SU-DHL-6 (cell line): ENCODE measurements around the gene PTGES3.

ENCODE experiments used
- H2AFZ ChIP-seq: fragments of 200-600 bp; sonication (generic); 2 replicates; pipeline ENCODE4 v1.6.1; 2014; ENCODE audit warnings: low read depth, mild to moderate bottlenecking, moderate library complexity, mixed read lengths, antibody characterized with exemption, low read length; ENCODE audit not compliant: severe bottlenecking
- H3F3A ChIP-seq: fragments of 200-600 bp; shearing (Covaris generic); 2 replicates; pipeline ENCODE4 v1.6.0; 2016; ENCODE audit warnings: antibody characterized with exemption, mild to moderate bottlenecking; ENCODE audit not compliant: insufficient read depth
- H3K27ac ChIP-seq: fragments of 200-600 bp; sonication (generic); 2 replicates; pipeline ENCODE4 v1.5.1; 2016; ENCODE audit warnings: low read depth, mild to moderate bottlenecking, low read length, moderate library complexity, mixed read lengths
- H3K27me3 ChIP-seq: fragments of 200-600 bp; sonication (generic), shearing (Covaris generic); 2 replicates; pipeline ENCODE4 v1.6.0; 2014; ENCODE audit warnings: mild to moderate bottlenecking, low read length
- H3K36me3 ChIP-seq: fragments of 200-600 bp; sonication (generic); 2 replicates; pipeline ENCODE4 v1.6.1; 2014; ENCODE audit warnings: mild to moderate bottlenecking, low read length, mixed read lengths
- H3K4me2 ChIP-seq: fragments of 300-600, 200-600 bp; shearing (Covaris generic), sonication (generic); 2 replicates; pipeline ENCODE4 v1.6.0; 2014; ENCODE audit warnings: low read length, low read depth, mild to moderate bottlenecking; ENCODE audit not compliant: poor library complexity, severe bottlenecking
- H3K4me3 ChIP-seq: fragments of 200-600 bp; sonication (generic); 2 replicates; pipeline ENCODE4 v1.5.1; 2014; ENCODE audit warnings: antibody characterized with exemption, low read length, mild to moderate bottlenecking, mixed read lengths; ENCODE audit not compliant: insufficient read depth, poor library complexity, severe bottlenecking
- H3K79me2 ChIP-seq: fragments of 200-600 bp; sonication (generic); 2 replicates; pipeline ENCODE4 v1.6.1; 2014; ENCODE audit warnings: mild to moderate bottlenecking, low read length, moderate library complexity; ENCODE audit not compliant: insufficient read depth
- H3K9ac ChIP-seq: fragments of 200-600 bp; sonication (generic); 2 replicates; pipeline ENCODE4 v1.7.0; 2014; ENCODE audit warnings: mild to moderate bottlenecking, low read length
- H3K9me2 ChIP-seq: fragments of 200-600 bp; sonication (generic); replicated peaks from 2 replicates; pipeline ENCODE4 v1.6.1; 2014; ENCODE audit warnings: low read length; ENCODE audit not compliant: insufficient read depth
- H3K9me3 ChIP-seq: fragments of 200-600 bp; sonication (generic); 2 replicates; pipeline ENCODE4 v1.6.1; 2014; ENCODE audit warnings: low read length, mixed read lengths; ENCODE audit not compliant: insufficient read depth
- H4K20me1 ChIP-seq: fragments of 200-600 bp; sonication (generic); 2 replicates; pipeline ENCODE4 v1.6.1; 2014; ENCODE audit warnings: low read depth, mild to moderate bottlenecking, antibody characterized with exemption, low read length, moderate library complexity, mixed read lengths
- CTCF ChIP-seq: fragments of 200-600 bp; sonication (generic); IDR thresholded peaks from one replicate; pipeline ENCODE4 v1.5.1; 2017; ENCODE audit warnings: antibody characterized with exemption, mild to moderate bottlenecking, low read length, moderate library complexity; ENCODE audit not compliant: insufficient read depth, poor library complexity, severe bottlenecking
- EZH2phosphoT487 ChIP-seq: fragments of 200-600 bp; sonication (generic), shearing (Covaris generic); conservative IDR thresholded peaks from 2 replicates; pipeline ENCODE4 v1.6.1; 2018; ENCODE audit warnings: mild to moderate bottlenecking, antibody characterized with exemption, low read length, moderate library complexity, mixed read lengths

The PTGES3 gene

GRCh38 chr12:56630180-56630632 is 57.9 kb downstream of the PTGES3 start, which contains the start of gene BAZ2A:
Gene BAZ2A (minus strand): TSS chr12:56630326. CDS start chr12:56617530, 12,796 bp downstream.
- H3K79me2 ChIP-seq, result peaks cover 53% of the 10 kb centered on the region
- no peaks in the 10 kb centered on the region for H4K20me1 ChIP-seq
- TF ChIP-seq CTCF (no peak), EZH2phosphoT487 (no peak)

GRCh38 chr12:56629459-56630179 is 58.5 kb downstream of the PTGES3 start:
- no peaks in the 10 kb centered on the region for H4K20me1 ChIP-seq
- H3K4me2 ChIP-seq, result peak overlapping the region; percentile 84
- no peaks in the 10 kb centered on the region; the same call in 1 of the 2 replicates for H3F3A ChIP-seq
- no peaks in the 10 kb centered on the region for H3K27me3 ChIP-seq
- H3K79me2 ChIP-seq, result peaks cover 59% of the 10 kb centered on the region
- H3K36me3 ChIP-seq, result no peaks in the 10 kb centered on the region
- peak overlapping the region; percentile 92 for H3K9ac ChIP-seq
- peak overlapping the region; percentile 90 for H3K4me3 ChIP-seq
- peak overlapping the region; percentile 39 for H2AFZ ChIP-seq
- TF ChIP-seq CTCF, result no peak
- no peak for TF ChIP-seq EZH2phosphoT487
- no peaks in the 10 kb centered on the region for H3K9me2 ChIP-seq
- no peaks in the 10 kb centered on the region for H3K9me3 ChIP-seq
- peak overlapping the region; percentile 47 for H3K27ac ChIP-seq

More at GRCh38 chr12:56630180-56630632, 57.9 kb downstream of the PTGES3 start, which contains the start of gene BAZ2A:
- Histone ChIP-seq H3K9ac (peak within 1 kb of the TSS; percentile 92), H3K27me3 (no peaks in the 10 kb centered on the region), H3K36me3 (no peaks in the 10 kb centered on the region), H3K9me3 (no peaks in the 10 kb centered on the region), H3F3A (no peaks in the 10 kb centered on the region; the same call in 1 of the 2 replicates), H3K27ac (peak within 1 kb of the TSS; percentile 47), H3K9me2 (no peaks in the 10 kb centered on the region), H3K4me2 (peak within 1 kb of the TSS; percentile 84), H2AFZ (peak within 1 kb of the TSS; percentile 39), H3K4me3 (peak within 1 kb of the TSS; percentile 90)

GRCh38 chr12:56628671-56629458 is 59.2 kb downstream of the PTGES3 start:
- peak overlapping the region; percentile 84 for H3K4me2 ChIP-seq
- H3F3A ChIP-seq, result no peaks in the 10 kb centered on the region; the same call in 1 of the 2 replicates
- no peaks in the 10 kb centered on the region for H3K9me2 ChIP-seq
- H3K9me3 ChIP-seq, result no peaks in the 10 kb centered on the region
- no peaks in the 10 kb centered on the region for H3K36me3 ChIP-seq
- no peaks in the 10 kb centered on the region for H4K20me1 ChIP-seq
- peak overlapping the region; percentile 90 for H3K4me3 ChIP-seq
- H3K79me2 ChIP-seq, result peaks cover 60% of the 10 kb centered on the region
- peak overlapping the region; percentile 47 for H3K27ac ChIP-seq
- TF ChIP-seq CTCF (no peak), EZH2phosphoT487 (no peak)
- peak overlapping the region; percentile 92 for H3K9ac ChIP-seq
- H2AFZ ChIP-seq, result no peak overlapping the region
- H3K27me3 ChIP-seq, result no peaks in the 10 kb centered on the region
